ENCODE measurements around the gene ENTHD1.

ENTHD1 gene

DNA sequence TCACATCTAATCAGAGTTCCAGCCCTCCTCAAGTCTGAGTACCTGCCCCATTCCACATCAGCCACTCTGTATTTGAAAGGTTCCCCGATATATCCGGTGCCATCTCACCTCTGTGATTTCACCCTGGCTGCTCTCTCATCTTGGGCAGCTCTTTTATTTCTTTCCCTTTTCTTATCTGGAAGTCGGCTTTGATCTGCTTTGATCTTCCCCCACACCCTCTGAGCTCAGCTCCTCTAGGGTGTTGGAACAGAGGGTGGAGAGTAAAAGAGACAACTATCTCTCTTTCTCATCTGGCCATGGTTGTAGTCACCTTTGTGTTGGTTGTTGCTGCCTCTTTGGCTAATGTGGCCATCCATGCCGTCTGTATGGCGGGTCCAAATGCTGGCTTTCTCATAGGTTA, 108.3 kb downstream of the ENTHD1 start:
- no peak overlapping the region for H3K4me3 ChIP-seq (ENCODE audit: low read depth, low read length, poor library complexity, severe bottlenecking)
- H3K4me1 ChIP-seq (ENCODE audit: insufficient read depth, low read length, severe bottlenecking) = no peaks in the 10 kb centered on the region
- no peaks in the 10 kb centered on the region for H3K27me3 ChIP-seq (ENCODE audit: insufficient read depth, low read length)
- no peak overlapping the region for H3K4me2 ChIP-seq (ENCODE audit: low read length)
- H3K9me2 ChIP-seq (ENCODE audit: low read depth, low read length) = no peaks in the 10 kb centered on the region
- no peaks in the 10 kb centered on the region for H3F3A ChIP-seq (ENCODE audit: insufficient read depth, low read length)
- H3K9me3 ChIP-seq (ENCODE audit: low read length) = no peaks in the 10 kb centered on the region
- no peak overlapping the region for H2AFZ ChIP-seq (ENCODE audit: low read length)
- TF ChIP-seq EZH2 (IDR thresholded peaks at IDR 0.05; ENCODE audit: borderline replicate concordance, low read length) = no peak
- TF ChIP-seq, protein P1, sequence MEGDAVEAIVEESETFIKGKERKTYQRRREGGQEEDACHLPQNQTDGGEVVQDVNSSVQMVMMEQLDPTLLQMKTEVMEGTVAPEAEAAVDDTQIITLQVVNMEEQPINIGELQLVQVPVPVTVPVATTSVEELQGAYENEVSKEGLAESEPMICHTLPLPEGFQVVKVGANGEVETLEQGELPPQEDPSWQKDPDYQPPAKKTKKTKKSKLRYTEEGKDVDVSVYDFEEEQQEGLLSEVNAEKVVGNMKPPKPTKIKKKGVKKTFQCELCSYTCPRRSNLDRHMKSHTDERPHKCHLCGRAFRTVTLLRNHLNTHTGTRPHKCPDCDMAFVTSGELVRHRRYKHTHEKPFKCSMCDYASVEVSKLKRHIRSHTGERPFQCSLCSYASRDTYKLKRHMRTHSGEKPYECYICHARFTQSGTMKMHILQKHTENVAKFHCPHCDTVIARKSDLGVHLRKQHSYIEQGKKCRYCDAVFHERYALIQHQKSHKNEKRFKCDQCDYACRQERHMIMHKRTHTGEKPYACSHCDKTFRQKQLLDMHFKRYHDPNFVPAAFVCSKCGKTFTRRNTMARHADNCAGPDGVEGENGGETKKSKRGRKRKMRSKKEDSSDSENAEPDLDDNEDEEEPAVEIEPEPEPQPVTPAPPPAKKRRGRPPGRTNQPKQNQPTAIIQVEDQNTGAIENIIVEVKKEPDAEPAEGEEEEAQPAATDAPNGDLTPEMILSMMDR (IDR thresholded peaks at IDR 0.05; ENCODE audit: low read length) = no peak
- H3K27ac ChIP-seq (ENCODE audit: low read depth, low read length, poor library complexity, severe bottlenecking) = no peak overlapping the region
- no peaks in the 10 kb centered on the region for H3K79me2 ChIP-seq (ENCODE audit: insufficient read depth, low read length)
- no peaks in the 10 kb centered on the region for H4K20me1 ChIP-seq (ENCODE audit: insufficient read depth, low read length)
- H3K9ac ChIP-seq (ENCODE audit: low read length) = no peak overlapping the region
- H3K36me3 ChIP-seq (ENCODE audit: insufficient read depth, low read length) = no peaks in the 10 kb centered on the region

DNA sequence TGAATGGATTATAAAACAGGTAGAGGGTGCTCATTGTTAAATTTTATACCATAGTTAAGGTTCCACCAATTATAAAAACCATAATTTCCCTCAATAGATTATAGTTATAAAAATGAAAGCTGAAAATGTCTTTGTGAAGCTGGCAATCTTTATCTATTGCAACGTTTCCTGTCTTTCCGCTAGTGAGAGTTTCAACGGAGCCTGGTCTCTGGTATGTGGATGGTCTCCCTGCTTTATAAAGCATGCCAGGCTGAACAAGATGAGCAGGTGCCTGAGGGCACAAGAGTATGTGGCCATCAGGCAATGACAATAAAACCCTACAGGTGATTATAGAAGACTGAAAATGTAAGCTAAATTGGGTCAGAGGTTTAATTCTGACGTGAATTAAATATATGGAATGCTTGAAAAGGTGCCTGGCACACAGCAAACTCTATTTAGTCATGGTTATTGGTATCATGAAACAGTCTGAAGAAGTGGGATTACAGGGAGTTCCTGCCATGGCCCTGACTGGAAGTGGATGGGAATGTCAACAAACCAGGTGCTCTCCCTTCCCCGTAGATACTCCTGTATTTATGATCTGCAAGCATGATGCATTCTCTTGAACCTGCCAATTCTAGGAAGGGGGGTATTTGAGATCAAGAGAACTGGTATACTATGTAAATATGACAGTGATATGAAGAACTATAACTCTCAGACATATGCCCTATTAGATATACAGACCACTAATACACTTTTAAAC, 115.7 kb downstream of the ENTHD1 start:
- Histone ChIP-seq H3K4me1 (ENCODE audit: insufficient read depth, low read length, severe bottlenecking) (no peaks in the 10 kb centered on the region), H3K79me2 (ENCODE audit: insufficient read depth, low read length) (no peaks in the 10 kb centered on the region), H2AFZ (ENCODE audit: low read length) (no peak overlapping the region), H3K9me3 (ENCODE audit: low read length) (no peaks in the 10 kb centered on the region), H3F3A (ENCODE audit: insufficient read depth, low read length) (no peaks in the 10 kb centered on the region), H4K20me1 (ENCODE audit: insufficient read depth, low read length) (no peaks in the 10 kb centered on the region), H3K27ac (ENCODE audit: low read depth, low read length, poor library complexity, severe bottlenecking) (no peak overlapping the region), H3K27me3 (ENCODE audit: insufficient read depth, low read length) (no peaks in the 10 kb centered on the region), H3K36me3 (ENCODE audit: insufficient read depth, low read length) (no peaks in the 10 kb centered on the region), H3K9ac (ENCODE audit: low read length) (no peak overlapping the region), H3K9me2 (ENCODE audit: low read depth, low read length) (no peaks in the 10 kb centered on the region), H3K4me2 (ENCODE audit: low read length) (no peak overlapping the region), H3K4me3 (ENCODE audit: low read depth, low read length, poor library complexity, severe bottlenecking) (no peak overlapping the region)
- no peak for TF ChIP-seq EZH2 (IDR thresholded peaks at IDR 0.05; ENCODE audit: borderline replicate concordance, low read length)
- TF ChIP-seq, protein P1 (IDR thresholded peaks at IDR 0.05; ENCODE audit: low read length) = no peak

DNA sequence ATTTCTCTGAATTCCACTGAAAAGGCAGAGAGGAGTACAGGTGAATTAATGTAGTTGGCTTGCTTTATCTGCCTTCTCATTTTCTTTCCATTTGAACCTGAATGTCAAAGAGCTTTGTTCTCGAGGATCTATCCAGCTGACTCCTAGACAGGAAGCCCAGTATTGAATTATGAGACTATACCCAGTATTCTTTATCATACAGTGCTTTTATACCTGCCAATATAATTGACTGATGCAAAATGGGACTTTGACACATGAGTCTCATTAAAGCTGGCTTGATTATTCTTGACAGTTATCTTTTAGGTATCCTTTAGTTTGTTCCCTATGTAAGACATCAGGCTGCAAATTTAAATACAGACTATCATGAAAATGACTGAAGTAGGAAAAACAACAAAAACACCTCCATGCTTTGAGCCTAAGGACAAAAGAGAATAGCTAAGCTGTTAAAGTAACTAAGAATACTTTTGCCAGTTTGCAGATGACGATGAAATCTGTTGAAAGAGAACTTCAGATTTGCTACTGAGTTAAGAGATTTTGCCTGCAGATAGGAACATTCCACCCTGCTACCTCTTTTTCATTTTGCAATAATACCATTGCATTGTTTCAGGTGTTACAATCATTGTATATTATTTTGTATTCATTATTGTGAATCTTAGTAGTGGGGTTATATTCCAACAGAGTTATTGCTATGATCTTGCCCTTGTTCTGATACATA, 117.1 kb downstream of the ENTHD1 start:
- Histone ChIP-seq H3K4me3 (ENCODE audit: low read depth, low read length, poor library complexity, severe bottlenecking) (no peak overlapping the region), H3K79me2 (ENCODE audit: insufficient read depth, low read length) (no peaks in the 10 kb centered on the region), H3K4me2 (ENCODE audit: low read length) (no peak overlapping the region), H3K27me3 (ENCODE audit: insufficient read depth, low read length) (no peaks in the 10 kb centered on the region), H3K36me3 (ENCODE audit: insufficient read depth, low read length) (no peaks in the 10 kb centered on the region), H3K9ac (ENCODE audit: low read length) (no peak overlapping the region), H2AFZ (ENCODE audit: low read length) (no peak overlapping the region), H3K27ac (ENCODE audit: low read depth, low read length, poor library complexity, severe bottlenecking) (no peak overlapping the region), H3K4me1 (ENCODE audit: insufficient read depth, low read length, severe bottlenecking) (no peaks in the 10 kb centered on the region), H3K9me3 (ENCODE audit: low read length) (no peaks in the 10 kb centered on the region), H3F3A (ENCODE audit: insufficient read depth, low read length) (no peaks in the 10 kb centered on the region), H4K20me1 (ENCODE audit: insufficient read depth, low read length) (no peaks in the 10 kb centered on the region), H3K9me2 (ENCODE audit: low read depth, low read length) (no peaks in the 10 kb centered on the region)
- TF ChIP-seq EZH2 (IDR thresholded peaks at IDR 0.05; ENCODE audit: borderline replicate concordance, low read length) = no peak
- TF ChIP-seq, protein P1 (IDR thresholded peaks at IDR 0.05; ENCODE audit: low read length) = no peak
